Measurements from ENCODE around the gene B3GNT5.

DNA sequence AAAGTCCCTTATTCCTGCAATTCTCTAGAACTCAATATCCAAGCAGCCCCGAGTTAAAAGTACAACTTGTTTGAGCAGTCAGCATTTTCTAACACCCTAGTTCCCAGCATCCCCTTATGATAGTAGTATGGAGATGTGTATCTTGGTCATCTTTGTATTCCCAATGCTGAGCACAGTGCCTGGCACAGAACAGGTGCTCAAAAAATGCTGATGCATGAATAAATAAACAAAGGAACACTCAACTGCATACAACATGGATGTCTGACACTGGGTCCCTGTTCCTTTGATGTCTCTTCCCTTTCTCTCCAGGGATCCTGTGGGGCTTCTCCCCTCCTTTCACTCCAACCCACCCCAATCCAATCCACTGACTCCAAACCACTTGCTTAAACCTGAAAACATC, 23.9 kb upstream of the B3GNT5 start:
- TF ChIP-seq EZH2 (IDR thresholded peaks at IDR 0.05), result no peak
- TF ChIP-seq POLR2AphosphoS5 (IDR thresholded peaks at IDR 0.05; ENCODE audit: borderline replicate concordance, low read depth, low read length), result no peak

Measured in SK-N-MC (cell line).